Measurements from ENCODE around the gene ALG1.
"Not testable (repeated sequence)": the region's sequence is repeated elsewhere in the genome, so short reads cannot be mapped to it uniquely, and the experiment has no call there.

ALG1 gene, protein sequence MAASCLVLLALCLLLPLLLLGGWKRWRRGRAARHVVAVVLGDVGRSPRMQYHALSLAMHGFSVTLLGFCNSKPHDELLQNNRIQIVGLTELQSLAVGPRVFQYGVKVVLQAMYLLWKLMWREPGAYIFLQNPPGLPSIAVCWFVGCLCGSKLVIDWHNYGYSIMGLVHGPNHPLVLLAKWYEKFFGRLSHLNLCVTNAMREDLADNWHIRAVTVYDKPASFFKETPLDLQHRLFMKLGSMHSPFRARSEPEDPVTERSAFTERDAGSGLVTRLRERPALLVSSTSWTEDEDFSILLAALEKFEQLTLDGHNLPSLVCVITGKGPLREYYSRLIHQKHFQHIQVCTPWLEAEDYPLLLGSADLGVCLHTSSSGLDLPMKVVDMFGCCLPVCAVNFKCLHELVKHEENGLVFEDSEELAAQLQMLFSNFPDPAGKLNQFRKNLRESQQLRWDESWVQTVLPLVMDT

DNA sequence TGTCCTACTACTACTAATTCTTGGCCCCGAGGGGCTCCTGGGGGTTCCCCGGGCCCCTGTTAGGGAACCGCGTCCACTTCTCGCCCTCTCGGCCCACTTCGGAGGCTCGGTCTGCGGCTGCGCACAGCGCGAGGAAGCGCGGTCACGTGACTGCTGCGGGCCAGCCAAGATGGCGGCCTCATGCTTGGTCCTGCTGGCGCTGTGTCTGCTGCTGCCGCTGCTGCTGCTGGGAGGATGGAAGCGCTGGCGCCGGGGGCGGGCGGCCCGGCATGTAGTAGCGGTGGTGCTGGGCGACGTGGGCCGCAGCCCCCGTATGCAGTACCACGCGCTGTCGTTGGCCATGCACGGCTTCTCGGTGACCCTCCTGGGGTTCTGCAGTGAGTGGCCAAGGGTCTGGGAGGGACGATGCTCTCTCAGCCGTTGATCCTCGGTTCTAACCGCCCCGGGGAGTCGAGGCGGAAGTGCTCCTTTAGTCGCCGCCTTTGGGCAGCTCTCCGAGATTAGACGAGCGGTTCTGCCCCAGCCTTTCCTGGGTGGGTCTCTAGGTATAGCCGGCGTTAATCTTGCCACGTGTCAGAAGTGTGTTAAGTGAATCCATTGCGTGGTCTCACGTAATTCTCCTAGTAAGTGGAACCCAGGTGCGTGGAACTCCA lies at the start of gene ALG1:
Gene ALG1, plus strand, starts transcription at position 163 of the 653 bp plus-strand sequence. Its CDS starts 7 bp downstream, at position 170.
- DNase-seq: peak; percentile 88

DNA sequence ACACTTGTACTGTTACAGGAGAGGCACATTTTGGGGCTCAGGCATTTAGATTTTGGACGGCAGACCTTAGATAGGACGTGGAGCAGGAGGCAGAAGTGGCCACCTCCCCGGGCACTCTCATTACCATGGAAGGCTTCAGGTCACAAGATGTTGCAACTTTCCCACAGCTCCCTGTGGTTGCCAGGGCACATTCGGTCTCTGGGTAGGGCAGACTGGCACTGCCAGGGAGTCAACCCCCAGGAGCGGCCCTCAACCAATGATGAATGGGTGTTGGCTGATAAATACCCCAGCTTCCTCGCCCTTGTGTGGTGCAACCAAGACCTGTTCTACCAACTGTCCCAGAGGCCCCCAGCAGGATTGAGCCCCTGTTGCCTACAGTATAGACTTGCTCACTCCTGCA lies 49.1 kb upstream of the ALG1 start:
- no peak for DNase-seq

DNA sequence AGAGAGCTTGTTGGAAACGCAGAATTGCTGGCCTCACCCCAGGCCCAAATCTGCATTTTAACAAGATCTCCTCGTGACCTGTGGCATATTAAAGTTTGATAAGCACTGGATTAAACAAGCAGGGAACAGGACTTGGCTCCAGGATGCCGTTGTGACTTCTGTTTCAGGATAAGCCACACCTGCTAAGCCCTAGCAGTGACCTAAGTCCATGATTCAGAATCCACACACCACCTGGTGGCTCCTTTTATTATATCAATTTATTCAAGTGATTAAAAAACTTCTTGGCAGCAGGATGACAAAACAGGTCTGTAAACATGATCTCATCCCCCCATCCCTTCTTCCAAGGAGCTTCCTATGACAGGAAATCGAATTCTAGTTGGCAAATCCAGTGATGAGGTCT lies 47.0 kb upstream of the ALG1 start:
- no peak for DNase-seq

DNA sequence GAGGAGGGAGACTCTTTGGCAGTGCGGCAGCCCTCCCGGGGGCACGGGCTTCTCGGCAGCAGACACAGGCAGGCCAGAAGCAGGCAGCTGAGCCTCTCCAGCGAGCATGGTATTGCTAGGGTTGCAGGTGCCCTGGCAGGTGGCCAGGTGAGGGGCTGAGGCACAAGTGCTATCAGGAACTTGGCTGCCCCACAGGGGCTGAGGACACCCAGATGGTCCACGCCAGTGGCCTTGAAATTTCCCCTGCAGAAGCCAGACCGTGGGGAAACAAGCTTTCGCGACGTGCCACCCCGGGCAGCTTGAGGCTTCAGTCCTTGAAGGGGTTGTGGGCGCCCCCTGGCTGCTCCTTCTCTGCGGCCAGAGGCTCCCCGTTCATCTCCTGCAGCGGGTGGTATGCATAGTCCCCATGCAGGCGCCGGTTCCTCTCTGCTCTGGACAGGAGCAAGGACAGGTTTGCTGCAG lies 46.4 kb upstream of the ALG1 start:
- no peak for DNase-seq

DNA sequence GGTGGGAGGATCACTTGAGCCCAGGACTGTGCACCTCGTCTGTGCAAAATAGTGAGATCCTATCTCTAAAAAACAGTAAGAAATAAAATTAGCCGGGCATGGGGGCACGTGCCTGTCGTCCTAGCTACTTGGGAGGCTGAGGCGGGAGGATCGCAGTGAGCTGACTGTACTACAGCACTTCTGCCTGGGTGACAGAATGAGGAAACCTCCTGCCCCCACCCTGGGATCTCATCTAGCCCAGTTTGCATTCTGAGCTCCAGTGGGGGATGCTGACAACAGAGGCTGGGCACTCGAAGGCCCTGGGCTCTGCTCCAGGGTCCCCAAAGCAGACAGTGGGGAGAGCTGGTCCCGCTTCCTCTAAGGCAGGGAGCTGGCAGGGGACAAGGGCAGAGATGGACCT lies 45.0 kb upstream of the ALG1 start:
- no peak for DNase-seq

DNA sequence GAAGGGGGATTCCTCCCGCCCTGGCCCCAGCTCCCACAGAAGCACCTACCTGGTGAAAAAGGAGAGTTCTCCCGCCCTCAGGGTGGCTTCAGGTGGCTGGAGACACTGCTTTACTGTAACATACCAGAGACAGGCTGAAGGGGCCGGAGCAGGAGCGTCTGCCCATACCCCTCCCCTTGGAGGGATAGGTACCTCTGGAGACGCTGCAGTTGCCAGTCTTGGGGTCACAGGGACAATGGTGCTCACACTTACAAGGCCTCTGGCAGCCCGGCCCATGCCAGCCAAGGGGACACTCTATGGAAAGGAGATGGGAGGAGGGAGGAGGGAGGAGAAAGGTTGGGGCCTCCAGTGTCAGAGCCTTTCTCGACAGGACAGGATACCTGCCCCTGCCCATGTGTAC lies 44.6 kb upstream of the ALG1 start:
- DNase-seq: no peak

DNA sequence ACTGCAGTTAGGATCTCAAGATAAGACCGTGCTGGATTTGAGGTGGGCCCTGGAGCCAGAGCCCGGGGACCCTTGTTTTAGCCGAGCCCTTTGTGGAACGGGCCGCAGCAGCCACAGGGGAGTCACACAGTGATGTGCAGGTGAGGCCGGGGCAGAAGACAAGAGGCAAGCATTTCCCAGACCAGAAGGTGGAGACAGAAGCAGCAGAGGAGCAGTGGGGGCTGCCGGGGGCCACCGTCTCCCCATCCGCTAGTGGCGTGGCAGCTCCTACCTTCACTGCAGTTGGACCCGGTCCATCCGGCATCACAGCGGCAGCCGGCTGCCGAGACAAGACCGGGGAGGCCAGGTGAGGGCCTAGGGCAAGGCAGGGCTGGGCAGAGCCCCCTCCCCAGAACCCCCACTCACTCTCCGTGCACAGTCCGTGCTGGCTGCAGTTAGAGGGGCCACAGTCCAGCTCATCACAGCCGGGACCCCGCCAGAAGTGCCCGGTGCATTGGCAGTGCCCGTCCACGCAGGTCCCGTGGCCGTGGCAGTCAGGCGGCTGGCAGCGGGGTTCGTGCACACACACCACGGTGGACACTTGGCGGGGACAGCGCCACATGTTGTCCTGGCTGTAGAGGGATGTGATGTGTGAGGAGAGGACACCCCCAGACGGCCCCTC lies 43.9 kb upstream of the ALG1 start:
- DNase-seq: no peak

DNA sequence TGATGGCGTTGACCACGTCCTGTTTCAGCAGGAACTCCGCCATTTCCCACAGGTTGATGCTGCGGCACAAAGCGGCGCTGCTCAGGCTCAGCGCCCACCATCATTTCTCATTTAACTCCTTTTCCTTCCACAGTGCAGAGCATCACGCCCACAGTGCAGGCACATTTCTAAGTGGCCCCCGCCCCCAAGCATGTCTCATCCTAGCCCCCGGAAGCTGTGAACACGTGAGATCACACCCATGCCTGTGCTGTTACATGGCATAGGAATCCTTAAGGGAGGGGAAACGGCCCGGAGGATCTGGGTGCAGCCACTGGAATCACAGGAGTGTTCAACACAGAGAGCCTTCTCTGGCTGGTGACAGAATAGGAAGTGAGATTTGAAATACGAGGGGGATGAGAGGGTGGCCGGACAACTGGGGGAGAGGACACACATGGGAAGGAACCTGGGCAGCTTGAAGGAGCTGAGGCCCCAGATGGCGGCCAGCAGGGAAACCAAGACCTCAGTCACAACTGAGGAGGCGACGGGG lies 42.6 kb upstream of the ALG1 start:
- DNase-seq: no peak

DNA sequence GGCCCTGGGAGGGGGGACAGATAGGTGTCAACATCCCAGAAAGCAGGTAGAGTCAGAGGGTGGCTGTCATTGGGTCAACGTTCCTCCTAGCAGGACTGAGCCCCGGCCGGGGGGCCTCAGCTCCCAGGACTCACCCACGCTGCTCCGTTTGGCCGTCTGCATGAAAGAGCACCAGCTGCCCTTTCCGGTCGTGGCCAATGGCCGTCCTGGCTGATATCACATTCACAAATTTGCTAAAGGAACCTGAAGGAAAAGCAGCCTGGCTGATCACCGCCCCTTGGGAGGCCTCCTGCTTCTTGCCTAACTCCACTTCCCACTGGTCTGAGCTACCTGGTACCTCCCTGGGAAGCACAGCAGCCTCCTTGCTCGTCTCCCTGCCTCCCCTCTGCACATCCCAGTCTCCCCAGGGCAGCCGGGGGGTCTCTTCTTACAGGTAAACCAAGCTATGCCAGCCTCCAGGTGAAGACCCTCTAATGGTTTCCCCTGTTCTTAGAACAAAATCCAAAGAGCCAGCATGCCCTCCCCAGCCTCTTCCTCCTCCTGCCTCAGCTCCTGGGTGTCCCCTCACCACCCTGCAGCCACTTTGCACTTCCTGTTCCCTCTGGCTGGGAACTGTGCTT lies 41.3 kb upstream of the ALG1 start:
- DNase-seq: no peak

DNA sequence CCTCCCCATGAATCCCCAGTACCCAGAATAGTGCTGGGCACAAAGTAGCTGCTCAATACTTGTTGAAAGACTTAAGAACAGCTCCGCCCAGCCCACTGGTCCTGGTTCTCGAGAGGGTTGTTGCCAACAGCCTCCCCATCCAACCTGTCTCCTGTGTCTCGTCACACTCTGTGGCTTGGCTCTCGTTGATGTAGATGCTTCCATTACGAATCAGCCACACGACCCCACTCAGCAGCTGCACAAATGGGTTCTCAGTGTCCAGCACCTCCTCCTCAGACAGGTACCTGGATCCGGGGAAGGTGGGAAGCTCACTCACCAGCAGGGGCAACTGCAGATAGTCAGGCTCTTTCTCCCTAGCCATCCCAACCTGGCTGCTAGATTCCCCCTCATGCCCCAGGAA lies 40.0 kb upstream of the ALG1 start:
- DNase-seq: no peak

DNA sequence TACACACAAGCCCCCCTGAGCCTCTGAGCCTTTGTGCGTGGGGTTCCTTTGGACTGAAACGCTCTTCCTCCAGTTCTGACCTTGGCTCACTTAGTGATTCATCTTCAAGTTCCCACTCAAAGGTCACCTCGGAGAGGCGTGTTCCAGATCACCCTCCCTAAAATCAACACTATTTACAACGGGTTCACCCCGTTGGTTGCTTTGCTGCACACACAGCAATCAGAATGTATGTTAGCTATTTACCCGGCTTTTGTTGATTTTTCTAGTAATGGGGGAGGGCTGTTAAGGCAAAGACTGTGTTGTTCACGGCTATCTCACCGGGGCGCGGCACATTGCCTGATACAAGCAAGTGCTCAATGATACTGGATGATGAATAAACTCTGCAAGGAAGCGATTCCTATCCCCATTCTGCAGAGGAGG lies 38.9 kb upstream of the ALG1 start:
- DNase-seq: no peak

DNA sequence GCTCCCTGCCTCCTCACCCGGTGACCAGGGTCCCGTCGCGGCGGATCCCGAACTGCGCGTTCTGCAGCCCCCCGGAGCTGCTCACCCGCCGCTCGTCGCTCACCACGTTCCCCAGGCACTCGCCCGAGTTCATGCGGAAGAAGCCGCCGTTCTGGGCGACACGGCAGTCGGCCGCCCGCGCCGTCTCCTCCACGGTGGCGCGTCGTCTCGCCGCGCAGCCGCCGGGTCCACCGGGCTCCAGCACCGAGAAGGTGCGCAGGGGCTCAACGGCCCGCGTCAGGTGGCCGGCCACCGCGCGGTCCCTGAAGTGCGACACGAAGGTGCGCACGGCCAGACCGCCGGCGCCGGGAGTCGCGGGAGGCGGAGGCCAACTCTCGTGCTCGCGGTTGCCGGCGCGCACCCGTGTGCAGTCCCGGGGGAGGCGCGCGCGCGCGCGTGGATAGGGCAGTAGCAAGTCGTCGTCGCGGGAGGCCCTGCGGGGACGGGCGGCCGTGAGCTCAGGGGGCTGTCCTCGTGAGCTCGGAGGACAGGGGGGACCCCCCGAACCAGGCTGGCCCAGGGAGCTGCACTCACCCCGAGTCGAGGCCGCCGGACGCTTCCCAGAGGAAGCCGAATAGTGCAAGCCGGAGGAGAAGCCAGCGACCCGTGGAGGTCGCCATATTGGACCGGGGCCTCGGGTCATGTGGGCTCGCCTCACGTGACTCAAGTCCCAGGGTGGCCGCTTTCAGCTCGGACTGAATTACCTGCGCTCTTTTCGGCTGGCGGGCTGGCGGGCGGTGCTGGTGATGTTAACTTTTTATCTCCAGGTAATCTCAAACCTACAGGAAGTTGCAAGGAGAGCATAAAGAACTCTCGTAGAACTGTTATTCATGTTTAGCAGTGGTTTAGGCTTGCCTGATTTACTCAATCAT lies 38.1 kb upstream of the ALG1 start, which contains the start of gene NAGPA:
Gene NAGPA, minus strand, starts transcription at position 680 of the 911 bp plus-strand sequence. Its CDS starts 21 bp downstream, at position 659.
- peak; percentile 83 for DNase-seq

DNA sequence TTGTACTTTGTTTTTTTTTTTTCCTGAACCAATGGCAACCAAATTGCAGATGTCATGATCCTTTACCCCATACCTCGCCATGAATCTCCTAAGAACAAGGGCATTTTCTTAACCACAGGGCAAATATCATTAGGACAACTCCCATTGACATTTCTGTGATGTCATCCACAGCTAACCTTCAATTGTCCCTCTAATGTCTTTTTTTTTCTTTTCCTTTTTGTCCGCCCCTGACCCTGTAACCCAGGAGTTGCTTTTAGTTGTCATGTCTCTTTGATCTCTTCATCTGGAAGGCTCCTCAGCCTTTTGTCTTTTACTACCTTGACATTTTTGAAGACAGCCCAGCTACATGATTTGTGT lies 37.5 kb upstream of the ALG1 start:
- DNase-seq: no peak

DNA sequence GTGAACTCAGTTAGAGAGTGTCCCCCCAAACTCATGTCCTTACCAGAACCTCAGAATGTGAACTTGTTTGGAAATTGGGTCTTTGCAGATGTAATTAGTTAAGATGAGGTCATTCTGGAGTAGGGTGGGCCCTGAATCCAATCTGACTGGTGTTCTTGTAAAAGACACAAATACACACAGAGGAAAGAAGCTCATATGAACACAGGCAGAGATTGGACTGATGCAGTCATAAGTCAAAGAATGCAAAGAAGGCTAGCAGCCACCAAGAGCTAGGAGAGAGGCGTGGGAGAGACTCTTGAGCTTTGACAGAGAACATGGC lies 35.8 kb upstream of the ALG1 start:
- no peak for DNase-seq

DNA sequence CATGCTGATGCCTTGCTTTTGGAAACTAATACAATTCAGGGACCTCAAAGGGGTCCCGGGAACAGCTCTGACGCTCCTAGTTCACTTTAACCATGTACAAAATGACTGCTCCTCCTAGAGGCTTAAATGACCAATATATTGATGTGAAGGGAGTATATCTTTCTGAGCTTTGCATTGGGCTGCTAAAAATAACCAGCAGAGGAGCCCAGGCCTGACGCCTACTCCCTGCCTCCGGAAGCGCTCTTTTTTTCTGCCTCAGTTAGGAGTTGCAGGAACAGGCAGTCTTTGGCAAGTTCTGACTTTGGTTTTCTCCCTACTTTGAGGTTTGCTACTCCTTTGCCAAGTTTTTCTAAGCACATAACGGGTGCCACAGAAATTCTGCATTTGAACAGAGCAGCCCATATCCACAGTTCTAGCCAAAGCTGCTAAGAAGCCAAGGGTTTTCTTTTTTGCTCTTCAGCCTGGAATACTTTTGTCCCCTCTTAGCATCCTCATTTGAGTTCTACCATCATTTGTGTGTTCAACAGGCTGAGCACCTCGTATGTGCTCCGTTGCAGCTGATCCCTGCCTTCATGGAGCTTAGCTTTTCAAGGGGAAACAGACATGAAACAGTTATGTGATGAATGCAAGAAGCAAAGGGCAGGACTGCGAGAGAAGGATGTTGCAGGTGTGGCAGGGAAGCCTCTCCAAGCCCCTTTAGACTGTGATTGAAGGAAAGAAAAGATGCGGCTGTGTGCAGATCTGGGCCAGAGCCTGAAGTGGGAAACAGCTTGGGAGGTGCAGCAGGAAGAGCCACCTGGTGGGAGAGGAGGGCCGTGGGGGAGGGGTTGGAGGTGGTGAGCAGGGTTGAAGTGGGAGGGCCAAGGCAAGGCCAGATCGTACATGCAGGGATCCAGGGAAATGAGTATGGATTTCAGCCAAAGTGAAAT lies 35.2 kb upstream of the ALG1 start:
- DNase-seq: no peak

DNA sequence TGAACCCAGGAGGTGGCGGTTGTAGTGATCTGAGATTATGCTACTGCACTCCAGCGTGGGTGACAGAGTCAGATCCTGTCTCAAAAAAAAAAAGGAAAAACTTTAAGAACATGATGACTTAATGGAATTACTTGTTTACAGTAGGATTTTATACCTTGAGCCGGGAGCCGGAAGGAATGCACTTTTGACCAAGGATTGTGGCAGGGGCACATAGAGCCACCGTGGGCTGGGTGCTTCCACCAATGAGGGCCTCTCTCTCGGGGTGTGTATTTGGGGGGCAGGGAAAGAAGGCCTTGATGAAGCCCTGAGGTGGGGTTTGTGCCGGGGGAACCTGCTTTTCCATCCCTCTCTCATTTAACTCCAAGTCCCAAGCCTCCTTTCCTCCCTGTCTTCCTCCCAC lies 31.2 kb upstream of the ALG1 start:
- no peak for DNase-seq

DNA sequence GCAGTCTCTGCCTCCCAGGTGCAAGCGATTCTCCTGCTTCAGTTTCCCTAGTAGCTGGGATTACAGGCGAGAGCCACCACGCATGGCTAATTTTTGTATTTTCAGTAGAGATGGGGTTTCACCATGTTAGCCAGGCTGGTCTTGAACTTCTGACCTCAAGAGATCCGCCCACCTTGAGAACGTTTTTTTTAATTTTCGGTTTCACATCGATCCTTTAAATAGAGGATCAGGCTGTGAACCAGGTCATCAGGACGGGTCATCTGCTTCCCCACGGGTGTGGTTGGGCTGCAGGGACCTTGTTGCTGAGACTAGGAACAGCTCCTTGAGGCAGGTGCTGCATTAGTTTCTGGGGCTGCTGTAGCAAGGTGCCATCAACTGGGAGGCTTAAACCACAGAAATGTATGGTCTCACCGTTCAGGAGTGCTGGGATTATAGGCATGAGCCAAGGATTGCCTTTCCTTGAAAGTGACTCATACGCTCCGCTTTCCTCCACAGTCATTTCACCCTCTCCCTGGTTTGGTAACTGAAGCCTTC lies 30.0 kb upstream of the ALG1 start:
- no peak for DNase-seq

DNA sequence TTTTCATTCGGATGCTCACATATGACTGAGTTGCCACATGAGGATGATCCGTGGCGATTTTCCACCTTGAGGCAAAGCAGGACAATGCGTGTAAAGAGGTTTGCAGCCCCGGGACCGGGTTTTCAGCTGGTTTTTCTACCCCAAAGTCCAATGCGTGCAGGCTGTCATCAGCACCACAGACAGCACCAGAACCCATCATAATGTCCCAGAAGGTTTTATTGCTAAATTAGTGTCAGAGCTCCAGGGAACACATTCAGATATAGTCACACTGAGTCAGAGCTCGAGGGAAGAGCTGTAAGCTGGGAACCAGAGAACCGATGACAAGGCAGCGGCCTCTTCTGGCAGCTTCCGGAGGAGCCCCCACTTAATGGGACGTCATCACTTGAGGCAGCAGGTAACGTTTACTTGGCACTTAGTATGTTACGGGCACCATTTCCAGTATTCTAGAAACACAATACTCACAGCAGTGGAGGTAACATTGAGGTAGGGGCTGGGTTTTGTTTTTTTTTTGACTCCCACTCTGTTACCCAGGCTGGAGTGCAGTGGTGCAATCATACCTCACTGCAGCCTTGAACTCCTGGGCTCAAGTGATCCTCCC lies 29.0 kb upstream of the ALG1 start:
- no peak for DNase-seq

DNA sequence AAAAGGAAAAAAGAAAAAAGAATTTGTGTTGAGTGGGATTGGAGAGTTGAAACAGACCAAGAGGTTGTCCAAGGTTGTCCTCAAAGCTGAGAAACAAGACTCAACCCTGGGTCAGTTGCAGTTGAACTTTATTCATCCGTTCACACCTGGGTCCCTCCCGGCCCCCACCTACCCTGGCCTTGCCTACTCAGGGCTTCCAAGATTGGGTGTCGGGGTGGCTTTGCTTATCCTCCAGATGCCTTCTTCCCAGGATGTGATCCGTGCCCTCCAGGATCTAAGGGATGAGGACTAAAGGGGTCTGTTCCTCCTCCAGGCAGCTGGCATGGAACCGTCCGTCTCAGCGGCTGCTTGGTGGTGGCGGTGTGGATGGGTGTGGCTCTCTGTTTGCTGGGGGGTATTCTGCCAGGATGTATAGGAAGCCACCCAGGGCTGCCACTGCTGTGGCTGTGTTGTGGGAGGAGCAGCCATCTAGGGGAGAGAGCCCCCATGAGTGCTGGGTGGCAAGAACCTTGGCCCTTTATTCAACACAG lies 27.6 kb upstream of the ALG1 start:
- DNase-seq: no peak

DNA sequence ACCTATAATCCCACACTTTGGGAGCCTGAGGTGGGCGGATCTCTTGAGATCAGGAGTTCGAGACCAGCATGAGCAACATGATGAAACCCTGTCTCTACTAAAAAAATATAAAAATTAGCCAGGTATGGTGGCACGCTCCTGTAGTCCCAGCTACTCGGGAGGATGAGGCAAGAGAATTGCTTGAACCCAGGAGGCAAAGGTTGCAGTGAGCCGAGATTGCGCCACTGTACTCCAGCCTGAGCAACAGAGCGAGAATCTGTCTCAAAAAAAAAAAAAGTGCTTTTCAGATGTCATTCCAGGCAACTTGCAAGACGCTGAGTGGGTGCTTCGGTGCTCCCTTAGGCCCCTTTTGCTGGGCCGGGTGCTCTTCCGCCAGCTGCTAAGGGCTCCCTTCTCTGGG lies 27.1 kb upstream of the ALG1 start:
- DNase-seq: not testable (repeated sequence)

Measured in activated T-cell treated with anti-CD3 and anti-CD28 coated beads, Interleukin-2, amount 50 U/mL, for 1 hour (primary cell).